Keratinocyte (primary cell): ENCODE data around the gene C1orf146. TPM values are rescaled to one million over a fixed set of nuclear protein-coding genes. Genes with fewer than 3 reads are reported as not detected.

ENCODE experiments used
- DNase-seq: peaks from one replicate; pipeline ENCODE4 v3.0.0-alpha.2; 2011; ENCODE audit warnings: low read depth, missing footprints, low spot score
- FAIRE-seq: peaks from 2 replicates; lab custom pipeline; 2011; peaks lifted over from hg19 to GRCh38; lab: Jason Lieb, UNC
- H2AFZ ChIP-seq: 2 replicates; pipeline ENCODE4 v1.6.0; 2012; ENCODE audit warnings: low read length, control low read depth, inconsistent platforms; ENCODE audit not compliant: control insufficient read depth
- H3K27ac ChIP-seq: 2 replicates; pipeline ENCODE4 v1.5.1; 2011; ENCODE audit warnings: low read length; ENCODE audit not compliant: control insufficient read depth, insufficient read depth
- H3K27me3 ChIP-seq: 3 replicates; pipeline ENCODE4 v1.6.0; 2011; ENCODE audit warnings: low read length; ENCODE audit not compliant: control insufficient read depth, insufficient read depth; ENCODE audit errors: extremely low read depth
- H3K36me3 ChIP-seq, 2 experiments: 2 replicates in 1 of 2; 3 replicates in 1 of 2; pipeline ENCODE4 v1.5.1; 2011; ENCODE audit warnings: low read length in 2 of 2, mild to moderate bottlenecking in 1 of 2; ENCODE audit not compliant: control insufficient read depth in 2 of 2, insufficient read depth in 2 of 2; ENCODE audit errors: extremely low read depth in 1 of 2
- H3K4me1 ChIP-seq: 3 replicates; pipeline ENCODE4 v1.5.1; 2011; ENCODE audit warnings: low read length; ENCODE audit not compliant: control insufficient read depth, insufficient read depth; ENCODE audit errors: extremely low read depth
- H3K4me2 ChIP-seq: 3 replicates; pipeline ENCODE4 v1.6.0; 2011; ENCODE audit warnings: low read depth, low read length; ENCODE audit not compliant: control insufficient read depth, insufficient read depth; ENCODE audit errors: extremely low read depth
- H3K4me3 ChIP-seq, 3 experiments: fragments of 200-600 bp in 1 of 3; sonication (generic) in 1 of 3; 2 replicates in 2 of 3; 3 replicates in 1 of 3; pipeline ENCODE4 v1.5.1; 2011 to 2016; ENCODE audit warnings: low read length in 3 of 3, mild to moderate bottlenecking in 3 of 3, control low read depth in 2 of 3, inconsistent platforms in 1 of 3, low read depth in 1 of 3, mixed read lengths in 1 of 3, mixed run types in 1 of 3, moderate library complexity in 1 of 3; ENCODE audit not compliant: control insufficient read depth in 2 of 3, insufficient read depth in 2 of 3; ENCODE audit errors: extremely low read depth in 1 of 3
- H3K79me2 ChIP-seq: 2 replicates; pipeline ENCODE4 v1.6.0; 2012; ENCODE audit warnings: low read length; ENCODE audit not compliant: control insufficient read depth, insufficient read depth
- H3K9ac ChIP-seq: 3 replicates; pipeline ENCODE4 v1.6.0; 2011; ENCODE audit warnings: low read length; ENCODE audit not compliant: control insufficient read depth, insufficient read depth; ENCODE audit errors: extremely low read depth
- H3K9me1 ChIP-seq: 3 replicates; pipeline ENCODE4 v1.6.0; 2011; ENCODE audit warnings: low read length; ENCODE audit not compliant: control insufficient read depth, insufficient read depth; ENCODE audit errors: extremely low read depth
- H3K9me3 ChIP-seq: 2 replicates; pipeline ENCODE4 v1.5.1; 2012; ENCODE audit warnings: low read depth, low read length; ENCODE audit not compliant: control insufficient read depth
- H4K20me1 ChIP-seq: 3 replicates; pipeline ENCODE4 v1.6.0; 2011; ENCODE audit warnings: low read length; ENCODE audit not compliant: control insufficient read depth, insufficient read depth; ENCODE audit errors: extremely low read depth
- CTCF ChIP-seq, 3 experiments: IDR thresholded peaks in 1 of 3; conservative IDR thresholded peaks in 1 of 3; optimal IDR thresholded peaks in 1 of 3; 2 replicates in 2 of 3; 3 replicates in 1 of 3; pipeline versions ENCODE3 to v1.5.1; 2011; ENCODE audit warnings: low read length in 3 of 3, mild to moderate bottlenecking in 3 of 3, moderate library complexity in 2 of 3, control low read depth in 1 of 3, inconsistent platforms in 1 of 3; ENCODE audit not compliant: insufficient read depth in 2 of 3; ENCODE audit errors: extremely low read depth in 1 of 3
- EZH2 ChIP-seq: IDR thresholded peaks from one replicate; pipeline ENCODE4 v1.6.1; 2012; ENCODE audit warnings: inconsistent platforms, mild to moderate bottlenecking, low read length, moderate library complexity
- dilution Hi-C: fragments of 300-500 bp; cut with MboI; formaldehyde crosslinking; loops from one replicate; pipeline ENCODE4 v1.7.0; 2020; ENCODE audit warnings: low sequenced_read_pairs; ENCODE audit not compliant: extremely low pct_ligation_motif_present
- polyA plus RNA-seq, 5 experiments: library from polyadenylated mRNA; depleted of rRNA in 3 of 5; stranded (reverse) in 3 of 5; stranded (forward) in 1 of 5; unstranded in 1 of 5; fragments of >200 nt; gene quantifications; 1 replicate in 1 of 5; 2 replicates in 3 of 5; 3 replicates in 1 of 5; pipeline versions ENCODE4 v1.2.1 to v1.2.3, GENCODE V29; 2011 to 2012; ENCODE audit warnings: missing spikeins in 2 of 5, low read depth in 1 of 5, low replicate concordance in 1 of 5

Gene C1orf146
- polyA plus RNA-seq, 1 donor (not counting 4 experiments of a cell fraction or from before 2014, with no cell fraction given), result not detected

GRCh38 chr1:92191726-92192125 lies 26.0 kb upstream of the C1orf146 start:
- Histone ChIP-seq H3K4me2 (no peak overlapping the region), H3K9me1 (no peaks in the 10 kb centered on the region), H3K79me2 (no peaks in the 10 kb centered on the region), H3K4me3 (no peak overlapping the region), H2AFZ (no peak overlapping the region), H3K4me1 (no peaks in the 10 kb centered on the region), H4K20me1 (no peaks in the 10 kb centered on the region), H3K36me3 (no peaks in the 10 kb centered on the region), H3K27me3 (no peaks in the 10 kb centered on the region), H3K27ac (no peak overlapping the region), H3K9ac (no peak overlapping the region), H3K9me3 (no peaks in the 10 kb centered on the region)
- dilution Hi-C loops, result no loop called here
- DNase-seq (no peak), FAIRE-seq (no peak)
- TF ChIP-seq EZH2 (no peak), CTCF (optimal IDR thresholded peaks at IDR 0.05 in 1 of 3, IDR thresholded peaks at IDR 0.05 in 1 of 3, conservative IDR thresholded peaks at IDR 0.05 in 1 of 3; ENCODE audit: extremely low read depth in 1 of 3, insufficient read depth in 2 of 3, low read length in 3 of 3) (no peak)

GRCh38 chr1:92192246-92192645 lies 25.5 kb upstream of the C1orf146 start:
- H3K27me3 ChIP-seq, result no peaks in the 10 kb centered on the region
- FAIRE-seq (no peak), DNase-seq (no peak)
- H4K20me1 ChIP-seq, result no peaks in the 10 kb centered on the region
- no peak overlapping the region for H3K27ac ChIP-seq
- no peaks in the 10 kb centered on the region for H3K9me1 ChIP-seq
- no peaks in the 10 kb centered on the region for H3K9me3 ChIP-seq
- H3K4me3 ChIP-seq, result no peak overlapping the region
- H3K79me2 ChIP-seq, result no peaks in the 10 kb centered on the region
- H3K4me1 ChIP-seq, result no peaks in the 10 kb centered on the region
- H3K4me2 ChIP-seq, result no peak overlapping the region
- dilution Hi-C loops, result no loop called here
- no peak overlapping the region for H2AFZ ChIP-seq
- no peak overlapping the region for H3K9ac ChIP-seq
- TF ChIP-seq EZH2 (no peak), CTCF (optimal IDR thresholded peaks at IDR 0.05 in 1 of 3, IDR thresholded peaks at IDR 0.05 in 1 of 3, conservative IDR thresholded peaks at IDR 0.05 in 1 of 3; ENCODE audit: extremely low read depth in 1 of 3, insufficient read depth in 2 of 3, low read length in 3 of 3) (no peak)
- no peaks in the 10 kb centered on the region for H3K36me3 ChIP-seq
